HuH-7.5 (cell line): Measurements from ENCODE around the gene ATXN10.
"Not testable (repeated sequence)": the region's sequence is repeated elsewhere in the genome, so short reads cannot be mapped to it uniquely, and the experiment has no call there.

Experiments used
- DNase-seq: peaks from one replicate; pipeline ENCODE4 v3.0.0; 2011; ENCODE audit warnings: low spot score

The ATXN10 gene

DNA sequence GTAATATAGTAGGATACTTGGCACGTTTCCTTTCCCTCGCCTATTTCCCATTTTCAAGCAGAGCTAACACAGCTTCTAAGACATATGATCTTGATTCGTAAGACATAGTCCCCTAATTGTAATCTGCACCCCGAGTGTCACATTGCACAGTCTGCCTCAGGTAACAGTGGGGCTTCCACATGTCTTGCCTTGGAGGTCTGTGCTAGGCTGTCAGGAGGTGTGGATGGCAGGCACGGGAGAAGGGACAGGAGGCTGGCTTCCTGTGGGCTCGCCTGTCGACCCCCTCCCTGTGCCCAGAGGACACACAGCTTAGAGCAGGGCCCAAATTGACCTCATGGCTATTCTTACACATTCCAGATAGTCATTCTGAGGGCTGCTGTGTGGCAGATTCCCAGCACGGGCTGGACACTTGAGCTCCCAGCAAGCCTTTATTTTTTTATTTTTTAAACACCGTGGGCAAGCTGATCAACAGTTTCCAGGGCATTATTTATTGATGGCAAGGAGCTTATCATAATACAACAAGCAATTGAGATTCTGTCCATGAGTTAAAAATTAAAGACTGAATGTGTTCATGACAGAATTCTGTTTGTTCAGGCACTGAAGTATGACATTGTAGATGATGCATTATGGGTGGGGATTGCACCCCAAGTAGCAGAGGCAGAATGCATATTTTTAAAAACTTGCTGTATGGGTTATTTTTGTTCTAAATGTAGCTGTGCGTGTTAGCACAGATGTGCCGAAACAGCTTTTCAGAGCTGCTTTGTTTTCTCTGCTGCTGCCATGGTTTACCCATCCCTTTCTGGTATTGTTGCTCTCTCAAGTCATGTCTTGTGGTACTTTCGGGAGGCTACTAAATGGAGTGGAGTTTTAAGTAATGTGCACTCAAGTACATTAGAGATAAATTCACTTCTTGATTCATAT lies 113.0 kb downstream of the ATXN10 start:
- DNase-seq: no peak

DNA sequence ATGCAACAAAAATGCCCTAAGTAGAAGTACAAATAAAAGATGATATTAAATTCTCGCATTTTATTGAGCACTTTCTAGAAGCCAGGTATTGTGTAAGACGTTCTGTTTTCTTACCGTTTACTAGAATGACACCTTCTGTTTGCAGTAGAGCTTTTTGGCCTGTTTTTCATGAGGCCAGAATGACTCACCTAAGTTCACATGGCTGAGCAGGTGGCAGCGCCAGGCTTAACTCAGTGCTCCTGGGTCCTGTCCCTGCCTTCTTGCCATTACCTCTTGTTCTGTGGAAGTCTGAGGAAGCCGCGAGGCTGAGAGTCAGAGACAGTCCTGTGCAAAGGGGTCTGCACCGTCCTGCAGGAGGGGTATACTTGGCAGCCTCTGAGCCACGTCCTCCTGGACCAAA lies 113.8 kb downstream of the ATXN10 start:
- no peak for DNase-seq

DNA sequence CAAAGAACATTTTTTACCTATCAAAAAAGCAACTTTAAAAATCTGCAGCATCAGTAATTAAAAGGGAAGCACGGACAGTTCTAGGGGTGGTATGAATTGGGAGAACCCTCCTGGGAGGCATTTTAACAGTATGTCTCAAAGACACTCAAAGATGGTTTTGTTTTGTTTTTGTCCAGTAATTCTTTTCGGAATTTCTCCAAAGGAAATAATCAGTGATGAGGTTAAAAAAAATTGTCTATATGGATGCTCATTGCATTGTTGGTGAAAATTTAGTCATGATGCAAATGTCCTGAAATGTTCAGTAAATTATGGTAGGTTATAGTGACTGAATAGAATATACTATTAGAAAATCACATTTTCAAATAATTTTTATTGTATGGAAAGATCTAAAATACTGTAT lies 115.1 kb downstream of the ATXN10 start:
- DNase-seq: no peak

DNA sequence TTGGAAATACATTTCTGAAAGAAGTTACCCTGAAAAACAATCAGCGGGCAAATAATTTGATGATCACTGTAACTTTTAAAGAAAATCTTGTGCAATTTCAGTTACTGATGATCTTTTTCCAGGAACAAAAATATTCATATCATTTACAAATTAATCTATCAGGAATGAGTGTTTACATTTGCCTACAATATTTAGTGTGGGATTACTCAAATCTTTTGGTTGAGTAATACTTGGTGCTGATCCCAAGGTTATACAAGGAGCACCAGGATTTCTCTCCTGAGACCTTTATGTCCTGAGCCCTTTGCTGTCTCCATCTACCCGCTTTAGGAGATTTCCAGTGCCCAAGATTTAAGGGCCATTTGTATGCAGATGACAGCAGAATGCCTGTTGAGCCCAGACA lies 116.1 kb downstream of the ATXN10 start:
- DNase-seq: no peak

DNA sequence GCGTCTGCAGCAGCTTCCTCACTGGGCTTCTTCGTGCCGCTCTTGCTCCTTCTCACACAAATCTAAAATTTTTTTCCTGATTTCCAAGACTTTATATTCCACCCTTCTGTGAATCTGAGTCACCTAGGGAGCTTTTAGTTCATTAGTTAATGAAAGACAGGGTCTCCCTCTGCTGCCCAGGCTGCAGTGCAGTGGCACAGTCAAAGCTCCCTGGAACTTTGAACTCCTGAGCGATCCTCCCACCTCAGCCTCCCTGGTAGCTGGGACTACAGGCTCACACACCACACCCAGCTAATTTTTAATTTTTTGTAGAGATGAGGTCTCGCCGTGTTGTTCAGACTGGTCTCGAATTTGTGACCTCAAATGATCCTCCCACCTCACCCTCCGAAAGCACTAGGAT lies 116.9 kb downstream of the ATXN10 start:
- DNase-seq: no peak

DNA sequence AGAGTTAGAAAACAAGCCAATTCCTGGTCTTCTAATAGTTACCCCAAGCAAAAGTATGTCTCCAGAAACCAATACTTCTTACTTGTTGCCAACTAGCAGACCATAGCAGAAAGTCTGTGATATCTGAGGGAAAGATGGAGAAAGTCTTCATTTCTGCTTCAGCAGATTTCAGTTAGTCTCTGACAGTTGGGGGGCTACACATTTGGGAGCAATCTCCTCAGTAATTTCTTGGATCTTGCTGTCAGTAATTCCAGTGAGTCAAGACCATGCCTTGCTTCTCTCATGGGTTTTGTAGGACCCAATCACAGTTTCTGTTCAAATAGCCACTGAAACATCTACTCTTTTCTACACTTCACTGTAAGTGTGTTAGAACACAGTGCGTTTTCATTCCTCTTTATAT lies 118.8 kb downstream of the ATXN10 start:
- DNase-seq: no peak

DNA sequence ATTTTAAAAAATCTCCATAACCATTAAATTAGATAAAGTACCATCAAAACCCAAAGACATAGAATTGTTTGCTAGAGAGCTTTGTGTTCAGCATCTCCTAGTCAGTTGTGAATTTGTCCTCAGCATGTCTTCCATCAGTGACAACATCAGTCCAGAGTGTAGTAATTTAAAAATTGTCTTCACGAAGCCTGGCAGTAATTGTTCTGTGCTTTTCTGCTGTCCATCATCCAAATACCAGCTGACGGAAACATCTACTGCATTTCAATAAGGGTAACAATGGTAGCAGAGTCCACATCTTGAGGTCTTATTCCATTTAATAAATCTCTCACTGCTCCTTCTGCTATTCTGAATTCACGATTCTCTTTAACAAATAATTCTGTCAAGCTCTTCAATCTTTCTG lies 121.5 kb downstream of the ATXN10 start:
- DNase-seq: no peak

DNA sequence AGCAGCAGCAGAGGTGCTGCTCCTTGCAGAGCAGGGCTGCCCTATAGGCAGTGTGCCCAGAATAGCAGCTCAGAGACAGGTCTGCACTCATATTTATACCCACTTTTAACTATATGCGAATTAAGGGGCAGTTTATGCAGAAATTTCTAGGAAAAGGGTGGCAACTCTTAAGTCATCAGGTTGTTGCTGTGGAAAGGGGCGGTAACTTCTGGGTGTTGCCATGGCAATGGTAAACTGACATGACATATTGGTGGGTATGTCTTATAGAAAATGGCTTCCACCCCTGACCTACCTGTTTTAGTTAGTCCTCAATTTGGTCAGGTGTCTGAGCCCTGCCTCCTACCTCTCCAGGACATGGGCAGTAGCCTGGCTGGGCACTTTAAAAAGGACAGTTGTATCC lies 122.3 kb downstream of the ATXN10 start:
- DNase-seq: no peak

DNA sequence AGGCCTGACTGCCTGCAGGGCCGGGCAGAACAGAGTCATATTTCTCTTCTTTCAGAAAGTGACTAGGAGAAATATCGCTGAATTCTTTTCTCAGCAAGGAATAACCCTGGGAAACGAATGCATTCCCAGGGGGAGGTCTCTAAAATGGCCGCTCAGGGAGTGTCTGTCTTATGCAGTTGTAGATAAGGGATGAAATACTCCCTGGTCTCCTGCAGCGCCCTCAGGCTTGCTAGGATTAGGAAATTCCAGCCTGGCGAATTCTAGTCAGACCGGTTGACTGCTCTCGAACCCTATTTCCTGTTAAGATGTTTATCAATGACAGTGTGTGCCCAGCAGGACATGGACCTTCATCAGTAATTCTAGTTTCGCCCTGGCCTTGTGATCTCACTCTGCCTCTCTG lies 124.4 kb downstream of the ATXN10 start:
- DNase-seq: not testable (repeated sequence)

DNA sequence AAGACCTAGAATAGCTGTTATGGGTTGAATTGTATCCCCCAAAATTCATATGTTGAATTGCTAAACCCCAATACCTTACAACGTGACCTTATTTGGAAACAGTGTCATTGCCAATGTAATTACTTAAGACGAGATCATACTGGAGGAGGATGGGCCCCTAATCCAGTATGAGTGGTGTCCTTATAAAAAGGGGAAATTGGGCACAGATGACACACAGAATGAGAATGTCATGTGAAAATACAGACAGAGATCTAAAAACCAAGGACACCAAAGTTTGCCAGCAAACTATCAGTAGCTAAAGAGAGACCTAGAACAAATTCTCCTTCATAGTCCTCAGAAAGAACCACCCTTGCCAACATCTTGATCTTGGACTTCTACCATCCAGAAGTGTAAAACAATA lies 127.7 kb downstream of the ATXN10 start:
- DNase-seq: no peak

DNA sequence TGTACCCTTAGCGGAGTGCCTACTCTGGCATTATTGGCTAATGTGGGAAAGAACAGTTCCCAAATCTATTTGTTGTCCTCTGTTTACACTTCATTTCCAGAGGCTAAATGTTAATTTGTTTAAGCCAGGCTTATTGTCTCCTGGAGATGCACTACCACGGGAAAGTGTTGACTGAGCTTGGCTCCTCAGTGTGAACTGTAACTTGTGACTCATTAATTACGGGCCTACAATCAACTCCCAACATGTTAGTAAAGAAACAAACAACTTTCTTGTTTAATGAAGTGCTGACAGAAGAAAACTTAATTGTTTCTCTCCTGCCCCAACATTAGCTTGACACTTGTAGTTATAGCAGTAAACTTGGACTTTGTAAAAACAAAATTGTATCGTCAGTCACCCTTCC lies 130.4 kb downstream of the ATXN10 start:
- no peak for DNase-seq

DNA sequence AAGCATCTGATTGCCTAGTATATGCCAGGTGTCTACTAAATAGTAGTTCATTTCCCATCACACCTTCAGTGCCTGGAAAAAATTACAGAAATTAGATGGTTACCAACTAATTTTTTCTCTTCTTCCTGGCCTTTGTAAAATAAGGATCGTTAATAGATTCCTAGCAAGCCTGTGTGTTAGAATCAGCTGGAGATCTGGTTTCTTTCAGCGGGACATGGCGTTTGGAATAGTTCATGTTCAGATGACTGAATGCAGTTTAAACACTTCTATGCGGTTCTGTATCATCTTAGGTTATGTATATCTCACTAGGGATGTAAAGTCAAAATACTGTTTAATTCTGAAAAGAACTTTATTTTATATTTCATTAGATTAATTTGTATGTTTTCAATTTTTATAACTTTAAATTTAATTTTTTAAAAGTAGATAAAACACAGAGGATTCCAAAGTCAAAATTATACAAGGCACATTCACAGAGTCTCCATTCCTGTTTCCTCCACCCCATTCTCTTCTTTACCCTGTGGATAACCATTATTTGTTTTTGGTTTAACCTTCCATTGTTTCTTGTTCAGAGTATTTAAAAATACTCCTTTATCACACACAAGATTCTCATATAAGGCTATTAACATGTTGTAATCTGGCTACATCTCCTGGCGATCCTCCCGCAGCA lies 132.8 kb downstream of the ATXN10 start:
- no peak for DNase-seq

DNA sequence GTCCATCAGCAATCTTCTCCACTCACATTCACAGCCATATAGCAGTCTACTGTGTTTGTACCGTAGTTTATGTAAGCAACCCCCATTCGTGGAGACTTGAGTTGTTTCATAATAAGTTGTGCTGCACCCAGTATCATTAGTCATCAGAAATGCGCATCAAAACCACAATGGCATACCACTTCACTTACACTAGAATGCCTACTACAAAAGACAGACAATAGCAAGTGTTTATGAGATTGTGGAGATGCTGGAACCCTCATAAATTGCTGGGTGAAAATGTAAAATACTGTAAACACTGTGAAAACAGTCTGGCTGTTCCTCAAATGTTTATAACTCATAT lies 133.3 kb downstream of the ATXN10 start:
- no peak for DNase-seq

DNA sequence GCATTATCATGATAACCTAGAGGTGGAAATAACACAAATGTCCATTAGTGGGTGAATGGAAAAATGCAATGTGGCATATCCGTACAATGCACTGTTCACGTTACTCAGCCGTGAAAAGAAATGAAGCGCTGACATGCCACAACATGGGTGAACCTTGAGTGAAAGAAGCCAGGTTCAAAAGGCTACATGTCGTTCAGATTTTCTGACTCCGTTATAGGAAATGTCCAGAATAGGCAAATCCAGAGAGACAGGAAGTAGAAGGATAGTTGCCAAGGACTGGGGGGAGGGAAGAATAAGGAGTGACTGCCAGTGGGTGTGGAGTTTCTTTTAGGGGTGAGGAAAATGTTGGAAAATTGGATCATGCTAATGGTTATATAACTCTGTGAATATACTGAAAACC lies 133.8 kb downstream of the ATXN10 start:
- DNase-seq: no peak

DNA sequence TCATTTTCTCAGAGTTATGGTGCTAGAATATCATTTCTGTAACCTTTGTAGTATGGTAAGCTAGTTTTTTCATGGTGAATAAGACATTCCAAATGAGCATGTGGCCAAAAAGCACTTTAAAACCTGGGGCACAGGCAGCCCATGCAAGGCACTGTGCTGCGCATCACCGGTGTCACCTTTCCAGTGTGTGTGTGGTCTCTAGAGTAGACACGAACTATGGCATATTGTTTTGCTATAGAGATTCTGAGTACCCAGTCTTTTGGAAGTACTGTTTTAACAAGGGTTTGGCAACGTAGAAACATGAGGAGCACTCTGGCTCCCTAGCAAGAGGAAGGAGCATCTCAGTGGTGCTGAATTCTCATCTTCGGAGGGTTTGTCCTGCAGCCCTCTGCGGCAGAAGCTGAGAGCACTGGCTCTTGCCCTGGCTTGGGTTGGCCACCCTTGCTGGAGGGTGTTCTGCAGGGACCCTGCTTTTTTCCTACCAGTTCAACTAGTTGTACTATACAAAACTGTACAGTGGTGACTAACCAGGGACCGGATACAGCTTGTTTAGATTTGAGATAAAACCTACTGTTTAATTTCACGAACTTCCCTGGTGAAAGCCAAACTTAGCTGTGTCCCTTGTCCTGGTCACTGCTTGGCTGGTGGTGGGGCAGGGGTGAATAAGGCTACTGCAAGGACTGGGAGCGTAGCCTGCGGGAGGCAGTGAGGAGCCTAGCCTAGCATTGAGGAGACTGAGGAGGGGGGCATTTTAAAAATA lies 135.7 kb downstream of the ATXN10 start:
- no peak for DNase-seq

DNA sequence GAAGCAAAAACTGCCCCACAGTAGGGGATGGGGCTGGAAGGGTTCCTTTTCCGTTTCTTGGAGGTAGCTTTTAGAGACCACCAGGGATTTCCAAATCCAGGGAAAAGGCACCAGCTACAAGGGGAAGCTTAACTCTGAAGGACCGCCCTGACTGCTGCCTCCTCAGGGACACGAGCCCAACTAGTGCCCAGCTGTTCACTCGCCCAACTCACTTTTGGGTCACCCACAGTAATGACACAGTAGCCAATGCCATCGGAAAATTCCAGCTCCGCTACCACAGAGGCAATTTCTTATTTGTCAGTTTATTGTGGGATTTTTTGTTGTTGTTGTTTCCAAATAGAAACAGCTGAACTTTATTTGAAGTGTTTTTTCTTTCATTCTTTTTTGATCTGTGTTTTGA lies 141.3 kb downstream of the ATXN10 start:
- no peak for DNase-seq

DNA sequence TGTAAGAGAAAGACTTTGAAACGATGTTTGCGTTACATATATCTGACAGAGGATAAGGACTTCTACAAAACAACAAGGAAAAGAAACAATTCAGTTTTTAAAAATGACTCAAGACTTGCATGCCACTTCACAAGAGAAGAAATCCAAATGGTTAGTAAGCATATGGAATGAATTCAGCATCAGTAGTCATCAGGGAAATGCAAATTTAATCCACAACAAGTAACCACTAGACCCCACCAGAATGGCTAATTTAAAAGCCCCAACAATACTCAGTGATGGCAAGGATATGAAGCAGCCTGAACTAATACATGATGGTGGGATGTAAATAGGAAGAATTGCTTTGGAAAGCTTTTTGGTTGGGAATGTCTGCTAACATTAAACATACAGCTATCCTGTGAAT lies 142.6 kb downstream of the ATXN10 start:
- no peak for DNase-seq

DNA sequence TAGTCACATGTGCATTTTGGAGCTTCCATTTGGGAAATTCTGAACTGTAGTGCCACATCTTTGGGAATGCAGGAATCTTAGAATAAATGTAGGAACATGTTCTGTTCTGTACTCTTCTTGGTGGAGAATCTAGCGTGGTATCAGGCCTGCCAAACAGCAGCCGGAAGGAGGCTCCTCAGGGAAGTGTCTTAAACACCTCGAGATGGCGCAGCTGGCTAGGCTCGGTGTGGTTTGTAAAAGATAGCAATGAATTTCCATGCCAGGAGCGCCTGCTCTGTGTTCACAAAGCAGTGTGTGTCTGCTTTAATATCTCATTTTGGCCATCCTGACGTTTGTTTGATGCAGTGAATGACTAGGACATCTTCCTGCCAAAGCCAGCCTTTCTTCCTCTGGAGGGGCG lies 145.1 kb downstream of the ATXN10 start:
- DNase-seq: no peak

DNA sequence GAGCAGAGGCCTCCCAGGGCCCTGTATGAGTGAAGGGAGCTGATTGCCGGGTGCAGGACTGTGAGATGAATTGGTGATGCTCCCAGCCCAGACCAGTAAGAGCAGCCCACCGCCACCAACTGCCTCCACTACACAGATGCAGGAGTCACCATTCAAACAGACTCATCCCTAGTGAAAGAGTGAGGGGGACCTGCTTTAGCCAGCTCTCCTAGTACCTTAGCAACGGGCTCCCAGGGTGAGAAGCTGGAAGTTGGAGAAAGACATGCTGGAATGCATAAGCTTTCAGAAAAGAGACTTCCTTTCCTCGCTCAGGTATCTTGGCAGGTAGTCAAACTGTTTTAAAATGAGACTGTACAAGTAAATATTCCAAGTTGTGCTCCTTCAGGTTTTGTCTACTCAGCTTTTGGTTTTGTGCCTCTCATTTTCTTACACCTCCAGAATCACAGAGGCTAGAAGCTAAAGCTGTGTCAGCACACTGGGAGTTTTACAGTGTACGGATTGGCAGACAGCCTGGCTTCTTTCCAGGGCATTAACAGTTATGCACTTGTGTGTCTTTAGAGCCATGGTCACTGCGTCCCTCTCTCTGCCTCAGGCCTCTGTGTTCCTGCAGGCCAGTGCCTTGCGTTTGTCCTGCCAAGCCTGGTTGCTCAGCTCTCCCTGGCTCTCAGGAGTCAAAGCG lies 146.2 kb downstream of the ATXN10 start:
- no peak for DNase-seq

DNA sequence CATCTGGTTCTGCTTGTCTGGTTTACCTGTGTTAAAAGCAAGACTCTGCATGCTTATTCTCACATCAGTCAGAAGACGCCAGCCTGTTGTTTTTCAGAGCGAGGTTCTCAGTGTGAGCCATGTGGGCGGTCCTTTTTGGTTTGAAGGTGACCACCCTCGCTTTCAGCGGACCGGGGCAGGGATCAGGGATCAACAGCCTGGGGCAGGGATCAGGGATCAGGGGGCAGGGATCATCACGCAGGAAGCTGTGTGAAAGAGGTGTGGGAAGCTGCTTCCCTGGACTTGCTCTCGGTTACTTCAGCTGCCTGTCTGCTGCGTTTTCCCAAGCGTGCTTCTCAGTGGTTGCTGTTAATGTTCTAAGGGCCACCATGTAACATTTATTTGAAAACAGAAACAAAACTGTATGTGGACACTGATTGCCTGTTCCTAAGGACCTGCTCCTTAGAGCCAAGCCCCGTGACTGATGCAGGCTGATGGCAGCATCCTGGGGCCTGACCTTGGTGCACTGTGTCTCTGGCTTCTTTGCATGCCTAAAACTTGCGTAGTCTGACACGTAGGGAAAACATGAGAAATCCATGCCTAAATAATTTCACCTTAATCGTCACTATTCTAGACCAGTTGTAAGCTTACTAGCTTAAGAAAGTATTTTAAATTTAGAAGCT lies 146.9 kb downstream of the ATXN10 start:
- no peak for DNase-seq

DNA sequence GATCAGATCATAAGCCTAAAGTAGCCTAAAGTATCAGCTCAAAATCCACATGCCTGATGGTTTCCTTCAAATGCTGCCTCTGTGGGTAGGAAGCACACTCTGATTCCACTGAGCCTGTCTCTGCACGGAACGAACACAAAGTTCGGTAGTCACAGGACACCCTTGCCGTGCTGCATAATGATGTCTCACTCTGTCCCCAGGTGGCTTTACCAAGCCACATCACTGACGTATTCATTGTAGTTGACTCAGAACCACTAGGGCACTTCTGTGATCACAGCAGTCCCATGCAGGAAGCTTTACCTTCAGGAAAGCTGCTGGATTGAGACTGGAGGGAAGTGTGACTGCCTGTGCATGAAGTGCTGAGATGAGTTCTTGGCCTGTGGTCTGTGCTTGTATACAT lies 147.7 kb downstream of the ATXN10 start:
- DNase-seq: no peak

DNA sequence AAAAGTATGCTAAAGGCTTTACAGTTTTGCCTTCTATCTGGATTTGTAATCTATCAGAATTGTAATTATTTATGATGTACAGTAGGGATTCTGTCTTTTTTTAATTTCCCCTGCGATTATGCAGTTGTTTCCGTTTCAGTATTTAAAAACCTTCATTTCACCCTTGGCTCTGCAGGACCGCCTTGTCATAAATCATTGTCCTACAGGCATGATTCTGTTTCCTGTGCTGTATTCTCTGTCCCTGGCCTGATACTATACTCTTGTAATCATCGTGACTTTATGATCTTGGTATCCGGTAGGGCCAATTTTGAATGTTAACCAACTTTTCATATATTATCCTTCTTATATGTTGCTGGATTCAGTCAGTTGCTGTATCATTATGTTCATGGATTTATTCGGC lies 151.7 kb downstream of the ATXN10 start:
- DNase-seq: no peak
